Neural progenitor cell (in vitro differentiated cells): ENCODE data around the gene ZCCHC3. TPM values are rescaled to one million over a fixed set of nuclear protein-coding genes. Genes with fewer than 3 reads are reported as not detected.

Experiments
- DNase-seq: peaks from one replicate; pipeline ENCODE4 v3.0.0-alpha.2; 2016; ENCODE audit warnings: low spot score
- H2AFZ ChIP-seq: fragments of 200-600 bp; sonication (generic); replicated peaks from 2 replicates; pipeline ENCODE4 v1.6.1; 2016; ENCODE audit warnings: antibody characterized with exemption
- H3F3A ChIP-seq: fragments of 200-600 bp; sonication (generic); 2 replicates; pipeline ENCODE4 v1.6.1; 2016; ENCODE audit warnings: antibody characterized with exemption, low read depth
- H3K27ac ChIP-seq: fragments of 200-600 bp; sonication (generic); 2 replicates; pipeline ENCODE4 v1.5.1; 2016; ENCODE audit warnings: mild to moderate bottlenecking
- H3K27me3 ChIP-seq: fragments of 200-600 bp; sonication (generic); 2 replicates; pipeline ENCODE4 v1.6.1; 2016; ENCODE audit warnings: mild to moderate bottlenecking, moderate library complexity
- H3K36me3 ChIP-seq: fragments of 200-600 bp; sonication (generic); 2 replicates; pipeline ENCODE4 v1.5.1; 2016
- H3K4me1 ChIP-seq: fragments of 200-600 bp; sonication (generic); 2 replicates; pipeline ENCODE4 v1.6.1; 2016; ENCODE audit warnings: mixed run types
- H3K4me2 ChIP-seq: fragments of 200-600 bp; sonication (generic); 2 replicates; pipeline ENCODE4 v1.6.1; 2016
- H3K4me3 ChIP-seq: fragments of 200-600 bp; sonication (generic); 2 replicates; pipeline ENCODE4 v1.5.1; 2016
- H3K79me2 ChIP-seq: fragments of 200-600 bp; sonication (generic); 2 replicates; pipeline ENCODE4 v1.6.1; 2016; ENCODE audit warnings: low read depth
- H3K9ac ChIP-seq: fragments of 200-600 bp; sonication (generic); 2 replicates; pipeline ENCODE4 v1.6.1; 2016
- H3K9me3 ChIP-seq: fragments of 200-600 bp; sonication (generic); 2 replicates; pipeline ENCODE4 v1.5.1; 2016; ENCODE audit warnings: low read depth
- H4K20me1 ChIP-seq: fragments of 200-600 bp; sonication (generic); 2 replicates; pipeline ENCODE4 v1.6.1; 2016; ENCODE audit warnings: low read depth
- H3K27ac Mint-ChIP-seq: 3 replicates; pipeline ENCODE4 v1.8.0; 2021; ENCODE audit warnings: mixed read lengths
- H3K27me3 Mint-ChIP-seq: 2 replicates; pipeline ENCODE4 v1.8.0; 2022; ENCODE audit warnings: low read depth, mild to moderate bottlenecking, inconsistent platforms, moderate library complexity, mixed read lengths; ENCODE audit not compliant: insufficient read depth
- H3K36me3 Mint-ChIP-seq: 3 replicates; pipeline ENCODE4 v1.8.0; 2021; ENCODE audit warnings: mixed read lengths
- H3K4me1 Mint-ChIP-seq: 3 replicates; pipeline ENCODE4 v1.8.0; 2021; ENCODE audit warnings: mixed read lengths
- H3K4me3 Mint-ChIP-seq: 3 replicates; pipeline ENCODE4 v1.8.0; 2021; ENCODE audit warnings: mild to moderate bottlenecking, moderate library complexity, mixed read lengths
- H3K9me3 Mint-ChIP-seq: 3 replicates; pipeline ENCODE4 v1.8.0; 2020; ENCODE audit warnings: mixed read lengths
- CTCF ChIP-seq: fragments of 200-600 bp; sonication (generic); IDR thresholded peaks from 2 replicates; pipeline ENCODE4 v1.5.1; 2017; ENCODE audit warnings: antibody characterized with exemption, mild to moderate bottlenecking
- EZH2 ChIP-seq: fragments of 200-600 bp; sonication (generic); IDR thresholded peaks from 2 replicates; pipeline ENCODE4 v1.6.1; 2017; ENCODE audit warnings: antibody characterized with exemption, mild to moderate bottlenecking, moderate library complexity
- EZH2phosphoT487 ChIP-seq: fragments of 200-600 bp; sonication (generic); IDR thresholded peaks from 2 replicates; pipeline ENCODE4 v1.6.1; 2017; ENCODE audit warnings: antibody characterized with exemption
- total RNA-seq: library from RNA; depleted of rRNA; stranded (reverse); fragments of >200 nt; gene quantifications from 2 replicates; pipeline ENCODE4 v1.2.3, GENCODE V29; 2015; ENCODE audit warnings: low replicate concordance

The ZCCHC3 gene
- total RNA-seq, 1 donor from 2014 or later, result 24.2 TPM

GRCh38 chr20:276620-277495 lies 20.5 kb upstream of the ZCCHC3 start:
- Mint-ChIP-seq H3K9me3 (no peaks in the 10 kb centered on the region), H3K4me1 (peaks cover 2% of the 10 kb centered on the region), H3K27ac (no peak overlapping the region), H3K36me3 (peaks cover 42% of the 10 kb centered on the region), H3K27me3 (peaks cover 10% of the 10 kb centered on the region), H3K4me3 (no peak overlapping the region)
- Histone ChIP-seq H3K4me1 (no peaks in the 10 kb centered on the region), H3K27ac (no peak overlapping the region), H3K4me3 (no peak overlapping the region), H3F3A (no peaks in the 10 kb centered on the region), H3K27me3 (no peaks in the 10 kb centered on the region), H3K9me3 (no peaks in the 10 kb centered on the region), H3K4me2 (no peak overlapping the region), H3K79me2 (no peaks in the 10 kb centered on the region), H3K9ac (no peak overlapping the region), H2AFZ (no peak overlapping the region), H3K36me3 (no peaks in the 10 kb centered on the region), H4K20me1 (no peaks in the 10 kb centered on the region)
- TF ChIP-seq EZH2 (no peak), EZH2phosphoT487 (no peak), CTCF (no peak)
- DNase-seq, result no peak

- Mint-ChIP-seq H3K4me3 (no peak overlapping the region), H3K27me3 (peaks cover 8% of the 10 kb centered on the region), H3K9me3 (no peaks in the 10 kb centered on the region), H3K36me3 (peaks cover 46% of the 10 kb centered on the region), H3K4me1 (peaks cover 2% of the 10 kb centered on the region), H3K27ac (no peak overlapping the region)
- Histone ChIP-seq H3K9me3 (no peaks in the 10 kb centered on the region), H3K4me2 (no peak overlapping the region), H3K9ac (no peak overlapping the region), H3K4me1 (no peaks in the 10 kb centered on the region), H3K27me3 (no peaks in the 10 kb centered on the region), H2AFZ (no peak overlapping the region), H3K79me2 (no peaks in the 10 kb centered on the region), H4K20me1 (no peaks in the 10 kb centered on the region), H3F3A (no peaks in the 10 kb centered on the region), H3K4me3 (no peak overlapping the region), H3K36me3 (no peaks in the 10 kb centered on the region), H3K27ac (no peak overlapping the region)
- DNase-seq, result no peak
- no peak for TF ChIP-seq CTCF
- no peak for TF ChIP-seq EZH2phosphoT487
- no peak for TF ChIP-seq EZH2
Observed at GRCh38 chr20:277496-277781, 19.9 kb upstream of the ZCCHC3 start.

- no peaks in the 10 kb centered on the region for H3K9me3 Mint-ChIP-seq
- TF ChIP-seq EZH2 (no peak), CTCF (no peak), EZH2phosphoT487 (no peak)
- peaks cover 41% of the 10 kb centered on the region for H3K36me3 Mint-ChIP-seq
- no peaks in the 10 kb centered on the region for H3K9me3 ChIP-seq
- no peak overlapping the region for H2AFZ ChIP-seq
- no peaks in the 10 kb centered on the region for H4K20me1 ChIP-seq
- H3K9ac ChIP-seq, result no peak overlapping the region
- H3K4me1 ChIP-seq, result no peaks in the 10 kb centered on the region
- peaks cover 2% of the 10 kb centered on the region for H3K4me1 Mint-ChIP-seq
- DNase-seq, result no peak
- H3K4me3 Mint-ChIP-seq, result no peak overlapping the region
- H3F3A ChIP-seq, result no peaks in the 10 kb centered on the region
- H3K27ac Mint-ChIP-seq, result no peak overlapping the region
- no peak overlapping the region for H3K27ac ChIP-seq
- H3K4me2 ChIP-seq, result no peak overlapping the region
- no peak overlapping the region for H3K4me3 ChIP-seq
- H3K27me3 Mint-ChIP-seq, result peaks cover 9% of the 10 kb centered on the region
- H3K79me2 ChIP-seq, result no peaks in the 10 kb centered on the region
- no peaks in the 10 kb centered on the region for H3K36me3 ChIP-seq
- H3K27me3 ChIP-seq, result no peaks in the 10 kb centered on the region
Observed at GRCh38 chr20:278181-278580, 19.2 kb upstream of the ZCCHC3 start.
